HG03521 (cell line): ENCODE data around the gene IGFL3.
"Not testable (repeated sequence)": the region's sequence is repeated elsewhere in the genome, so short reads cannot be mapped to it uniquely, and the experiment has no call there.

Experiments used
- ATAC-seq: cut with Tn5 transposase; IDR thresholded peaks from one replicate; pipeline ENCODE4 v1.9.1; 2021; ENCODE audit warnings: mild to moderate bottlenecking, moderate library complexity; ENCODE audit not compliant: unreplicated experiment

Gene IGFL3

DNA sequence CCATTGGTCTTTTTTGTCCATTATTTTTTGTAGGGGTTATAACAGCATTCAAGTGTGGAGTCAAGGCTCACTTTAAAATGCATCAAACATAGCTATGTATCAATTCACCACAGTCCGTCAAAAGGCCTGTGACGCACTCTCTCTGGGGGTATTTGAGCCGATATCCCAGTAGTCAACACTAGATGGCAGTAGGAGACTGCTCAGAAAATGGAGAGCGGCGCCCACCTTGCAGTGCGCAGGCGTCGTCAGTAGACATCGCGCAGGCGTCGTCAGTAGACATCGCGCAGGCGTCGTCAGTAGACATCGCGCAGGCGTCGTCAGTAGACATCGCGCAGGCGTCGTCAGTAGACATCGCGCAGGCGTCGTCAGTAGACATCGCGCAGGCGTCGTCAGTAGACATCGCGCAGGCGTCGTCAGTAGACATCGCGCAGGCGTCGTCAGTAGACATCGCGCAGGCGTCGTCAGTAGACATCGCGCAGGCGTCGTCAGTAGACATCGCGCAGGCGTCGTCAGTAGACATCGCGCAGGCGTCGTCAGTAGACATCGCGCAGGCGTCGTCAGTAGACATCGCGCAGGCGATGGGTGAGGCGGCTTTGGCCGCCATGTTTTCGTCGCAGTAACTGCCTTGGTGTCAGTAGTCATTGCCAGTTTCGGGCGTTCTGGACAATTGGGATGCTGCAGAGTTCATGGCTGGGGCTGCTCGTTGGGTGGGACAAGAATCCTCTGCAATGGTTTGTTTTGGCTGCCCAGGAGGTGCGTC lies 45.7 kb downstream of the IGFL3 start:
- ATAC-seq: not testable (repeated sequence)

DNA sequence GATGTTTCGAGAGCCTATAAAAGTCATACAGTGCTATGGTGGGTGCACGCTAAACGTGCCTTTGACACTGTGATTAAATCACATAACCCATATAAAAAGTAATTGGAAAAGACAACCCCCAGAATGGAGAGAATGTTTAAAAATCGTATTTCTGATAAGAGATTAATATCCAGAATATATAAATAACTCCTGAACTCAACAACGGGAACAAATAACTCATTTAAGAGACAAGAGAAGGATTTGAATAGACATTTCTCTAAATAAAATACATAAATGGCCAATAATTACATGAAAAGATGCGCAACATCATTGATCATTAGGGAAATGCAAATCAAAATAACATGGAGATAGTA lies 46.7 kb downstream of the IGFL3 start:
- ATAC-seq: no peak

DNA sequence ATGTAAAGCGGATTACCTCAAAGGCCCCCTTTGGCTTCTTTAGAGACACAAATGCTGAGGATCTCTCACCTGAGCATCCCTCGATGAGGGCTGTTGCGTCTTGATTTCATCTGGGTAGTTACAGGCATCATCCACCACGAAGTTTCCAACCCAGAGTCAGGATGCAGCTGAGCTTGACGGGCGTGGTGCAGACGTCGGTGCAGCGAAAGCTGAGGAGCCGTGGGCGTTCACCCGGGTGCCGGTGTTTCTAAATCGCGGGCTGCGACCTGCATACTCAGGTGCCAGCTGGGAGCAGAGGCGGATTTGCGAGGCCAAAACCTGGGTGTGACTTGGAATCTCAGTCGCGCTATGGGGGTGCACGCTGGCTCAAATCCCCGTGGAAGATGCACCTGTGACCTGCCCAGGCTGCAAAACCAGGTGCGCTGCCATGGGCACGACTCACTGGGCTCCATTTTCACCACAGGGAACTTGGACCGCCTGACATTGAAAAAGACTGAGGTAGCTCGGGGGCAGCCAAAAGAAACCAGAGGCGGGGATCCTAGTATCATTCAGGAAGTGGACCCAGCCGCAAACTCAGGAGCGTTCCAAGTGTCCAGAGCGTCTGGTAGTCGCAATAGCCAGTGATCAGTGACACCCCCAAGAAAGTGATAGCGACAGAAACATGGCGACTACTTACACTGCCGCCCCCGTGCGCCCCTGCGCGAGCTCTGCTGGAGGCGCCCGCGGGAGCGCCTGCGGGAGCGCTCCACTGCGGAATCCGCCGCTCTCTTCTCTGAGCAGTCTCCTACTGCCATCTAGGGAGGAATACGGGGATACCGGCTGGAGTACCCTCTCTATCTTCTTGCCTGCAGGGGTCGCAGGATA lies 47.3 kb downstream of the IGFL3 start:
- no peak for ATAC-seq

GRCh38 chr19:46076031-46076880 lies 48.2 kb downstream of the IGFL3 start:
- ATAC-seq: no peak

- ATAC-seq: no peak
These were observed 51.1 kb downstream of the IGFL3 start for GRCh38 chr19:46073268-46073922.
